Measurements from ENCODE around the gene DESI1.
"Not testable (repeated sequence)": the region's sequence is repeated elsewhere in the genome, so short reads cannot be mapped to it uniquely, and the experiment has no call there.

- TF ChIP-seq CTCF, POLR2AphosphoS5, POLR2A (IDR thresholded peaks at IDR 0.05): not testable (repeated sequence)
Observed at GRCh38 chr22:41631115-41631514, 10.3 kb upstream of the DESI1 start.

Measured in upper lobe of left lung (tissue), 4 donors.